GM18867 (cell line): Measurements from ENCODE around the gene KY.

Experiments
- ATAC-seq: cut with Tn5 transposase; IDR thresholded peaks from one replicate; pipeline ENCODE4 v1.9.1; 2021; ENCODE audit warnings: mild to moderate bottlenecking, moderate library complexity; ENCODE audit not compliant: unreplicated experiment

Gene KY

GRCh38 chr3:134620476-134621115 lies 30.2 kb downstream of the KY start:
- no peak for ATAC-seq

GRCh38 chr3:134619884-134620445 lies 30.9 kb downstream of the KY start:
- ATAC-seq, result no peak

GRCh38 chr3:134619301-134619615 lies 31.6 kb downstream of the KY start:
- ATAC-seq, result no peak

GRCh38 chr3:134618478-134619300 lies 32.1 kb downstream of the KY start:
- no peak for ATAC-seq

- no peak for ATAC-seq
Observed at GRCh38 chr3:134617608-134618477, 33.0 kb downstream of the KY start.

- no peak for ATAC-seq
Observed at GRCh38 chr3:134615743-134616142, 35.1 kb downstream of the KY start.

GRCh38 chr3:134614955-134615354 lies 35.9 kb downstream of the KY start:
- no peak for ATAC-seq

- ATAC-seq, result no peak
Observed at GRCh38 chr3:134613006-134613520, 37.8 kb downstream of the KY start.

GRCh38 chr3:134611516-134611915 lies 39.3 kb downstream of the KY start:
- no peak for ATAC-seq

GRCh38 chr3:134610432-134611385 lies 40.1 kb downstream of the KY start:
- ATAC-seq, result no peak

- ATAC-seq, result no peak
Observed at GRCh38 chr3:134609821-134610431, 40.9 kb downstream of the KY start.

GRCh38 chr3:134608771-134609435 lies 41.9 kb downstream of the KY start:
- no peak for ATAC-seq

GRCh38 chr3:134608023-134608770 lies 42.6 kb downstream of the KY start:
- no peak for ATAC-seq

GRCh38 chr3:134607054-134608022 lies 43.5 kb downstream of the KY start:
- no peak for ATAC-seq

GRCh38 chr3:134606033-134607025 lies 44.5 kb downstream of the KY start:
- no peak for ATAC-seq

GRCh38 chr3:134605556-134605955 lies 45.3 kb downstream of the KY start:
- no peak for ATAC-seq
